ENCODE data around the gene DPP6.

GRCh38 chr7:154326421-154326820, 274.2 kb downstream of the DPP6 start:
- TF ChIP-seq L3MBTL2 (conservative IDR thresholded peaks at IDR 0.05) (no peak), TARDBP (IDR thresholded peaks at IDR 0.05) (no peak), FOXM1 (IDR thresholded peaks at IDR 0.05; ENCODE audit: borderline replicate concordance) (no peak), HDGF (IDR thresholded peaks at IDR 0.05; ENCODE audit: borderline replicate concordance) (no peak), ELF4 (IDR thresholded peaks at IDR 0.05) (no peak), SUZ12 (IDR thresholded peaks at IDR 0.05) (no peak), SP1 (IDR thresholded peaks at IDR 0.05) (no peak), PKNOX1 (IDR thresholded peaks at IDR 0.05) (no peak), BHLHE40 (IDR thresholded peaks at IDR 0.05; ENCODE audit: borderline replicate concordance) (no peak), ZNF384 (IDR thresholded peaks at IDR 0.05) (no peak), FOXK2 (IDR thresholded peaks at IDR 0.05) (no peak)

Measured in HEK293T (cell line).